Subcutaneous adipose tissue (tissue), 4 donors: Measurements from ENCODE around the gene LHX4. TPM values are rescaled to one million over a fixed set of nuclear protein-coding genes. Genes with fewer than 3 reads are reported as not detected.

Source experiments
- CTCF ChIP-seq: fragments of 450-650 bp; IDR thresholded peaks from one replicate; pipeline ENCODE4 v1.5.1; 2016; ENCODE audit warnings: low read depth, mild to moderate bottlenecking, control low read depth, antibody characterized with exemption, moderate library complexity
- total RNA-seq, 4 donors: library from RNA; depleted of rRNA; stranded (reverse); fragments of >200 nt; gene quantifications; one replicate each; pipeline ENCODE4 v1.1.0, GENCODE V29; 2016

LHX4 gene
- total RNA-seq, 4 donors from 2014 or later = under 0.01 TPM; not detected in 3

GRCh38 chr1:180271272-180272255, 41.5 kb downstream of the LHX4 start:
- no peak for TF ChIP-seq CTCF

- TF ChIP-seq CTCF = no peak
Measured at GRCh38 chr1:180272395-180272794, 42.3 kb downstream of the LHX4 start.

- no peak for TF ChIP-seq CTCF
Measured at GRCh38 chr1:180273066-180273465, 43.0 kb downstream of the LHX4 start.

- no peak for TF ChIP-seq CTCF
Measured at GRCh38 chr1:180274221-180274620, 44.2 kb downstream of the LHX4 start.

- no peak for TF ChIP-seq CTCF
Measured at GRCh38 chr1:180275726-180276125, 45.7 kb downstream of the LHX4 start.

- no peak for TF ChIP-seq CTCF
Measured at GRCh38 chr1:180277476-180278193, 47.6 kb downstream of the LHX4 start.

- no peak for TF ChIP-seq CTCF
Measured at GRCh38 chr1:180278194-180278515, 48.1 kb downstream of the LHX4 start.
